Stimulated activated CD8-positive, alpha-beta memory T cell treated with anti-CD3 and anti-CD28 coated beads, Interleukin-12 subunit alpha, Interleukin-12 subunit beta, amount 100 ng/mL, for 1 hour (primary cell): ENCODE measurements around the gene ASIC3.
A peak's percentile ranks its signal among the peaks of the same experiment; 100 is the strongest.

Source experiments
- DNase-seq: peaks from one replicate; pipeline ENCODE4 v3.0.0-alpha.2; 2020; ENCODE audit warnings: low read depth

ASIC3 gene

GRCh38 chr7:151056666-151057505 lies 8.6 kb downstream of the ASIC3 start:
- DNase-seq = no peak

- no peak for DNase-seq
Observed at GRCh38 chr7:151057506-151057988, 9.2 kb downstream of the ASIC3 start, which contains the start of gene CDK5. CDK5 (minus strand) TSS chr7:151057897; CDS start chr7:151057848, 49 bp downstream.

GRCh38 chr7:151057989-151058780 lies 9.9 kb downstream of the ASIC3 start:
- DNase-seq = peak; percentile 93

GRCh38 chr7:151058781-151059366 lies 10.5 kb downstream of the ASIC3 start:
- DNase-seq = no peak

GRCh38 chr7:151059367-151060112 lies 11.2 kb downstream of the ASIC3 start, which contains the start of gene SLC4A2:
SLC4A2 (plus strand) TSS chr7:151059589; CDS start chr7:151061988, 2,399 bp downstream.
- peak; percentile 54 for DNase-seq

- no peak for DNase-seq
Observed at GRCh38 chr7:151060113-151060415, 11.7 kb downstream of the ASIC3 start.

GRCh38 chr7:151060416-151061212 lies 12.3 kb downstream of the ASIC3 start:
- DNase-seq = no peak

GRCh38 chr7:151061213-151062110 lies 13.1 kb downstream of the ASIC3 start:
- DNase-seq = no peak

GRCh38 chr7:151062111-151062398 lies 13.7 kb downstream of the ASIC3 start:
- DNase-seq = no peak

GRCh38 chr7:151062399-151063211 lies 14.3 kb downstream of the ASIC3 start:
- DNase-seq = no peak

GRCh38 chr7:151063212-151063561 lies 14.9 kb downstream of the ASIC3 start:
- no peak for DNase-seq

GRCh38 chr7:151064454-151064853 lies 16.1 kb downstream of the ASIC3 start:
- no peak for DNase-seq

- DNase-seq = no peak
Observed at GRCh38 chr7:151064993-151065392, 16.7 kb downstream of the ASIC3 start.

- DNase-seq = no peak
Observed at GRCh38 chr7:151065516-151065915, 17.2 kb downstream of the ASIC3 start.

GRCh38 chr7:151066273-151066974 lies 18.1 kb downstream of the ASIC3 start:
- DNase-seq = no peak

- DNase-seq = no peak
Observed at GRCh38 chr7:151068069-151068773, 19.9 kb downstream of the ASIC3 start.

- DNase-seq = no peak
Observed at GRCh38 chr7:151069841-151070573, 21.7 kb downstream of the ASIC3 start.
